GM23248 (cell line): ENCODE results near the gene MARK3. TPM values are rescaled to one million over a fixed set of nuclear protein-coding genes. Genes with fewer than 3 reads are reported as not detected.

ENCODE experiments used
- DNase-seq: peaks from one replicate; pipeline ENCODE4 v3.0.0-alpha.2; 2015
- H2AFZ ChIP-seq: fragments of 200-600 bp; sonication (generic); 2 replicates; pipeline ENCODE4 v1.6.1; 2016; ENCODE audit warnings: antibody characterized with exemption
- H3F3A ChIP-seq: fragments of 200-600 bp; sonication (generic); 2 replicates; pipeline ENCODE4 v1.6.1; 2016; ENCODE audit warnings: mild to moderate bottlenecking, antibody characterized with exemption, mixed run types; ENCODE audit not compliant: insufficient read depth
- H3K27ac ChIP-seq: fragments of 200-600 bp; sonication (generic); 2 replicates; pipeline ENCODE4 v1.5.1; 2016; ENCODE audit warnings: mild to moderate bottlenecking
- H3K27me3 ChIP-seq: fragments of 200-600 bp; sonication (generic); replicated peaks from 2 replicates; pipeline ENCODE4 v1.6.1; 2016; ENCODE audit warnings: mild to moderate bottlenecking; ENCODE audit not compliant: insufficient read depth
- H3K36me3 ChIP-seq: fragments of 200-600 bp; sonication (generic); 2 replicates; pipeline ENCODE4 v1.6.1; 2016; ENCODE audit warnings: low read depth, mild to moderate bottlenecking
- H3K4me1 ChIP-seq: fragments of 200-600 bp; sonication (generic); 2 replicates; pipeline ENCODE4 v1.6.1; 2016; ENCODE audit warnings: mild to moderate bottlenecking; ENCODE audit not compliant: insufficient read depth
- H3K4me2 ChIP-seq: fragments of 200-600 bp; sonication (generic); one replicate; pipeline ENCODE4 v1.6.1; 2016; ENCODE audit warnings: mild to moderate bottlenecking; ENCODE audit not compliant: unreplicated experiment
- H3K4me3 ChIP-seq: fragments of 200-600 bp; sonication (generic); 2 replicates; pipeline ENCODE4 v1.5.1; 2016; ENCODE audit warnings: mild to moderate bottlenecking
- H3K79me2 ChIP-seq: fragments of 200-600 bp; sonication (generic); 2 replicates; pipeline ENCODE4 v1.6.1; 2016; ENCODE audit warnings: mild to moderate bottlenecking; ENCODE audit not compliant: insufficient read depth
- H3K9ac ChIP-seq: fragments of 200-600 bp; sonication (generic); 2 replicates; pipeline ENCODE4 v1.6.1; 2016; ENCODE audit warnings: mild to moderate bottlenecking
- H3K9me2 ChIP-seq: fragments of 200-600 bp; sonication (generic); 2 replicates; pipeline ENCODE4 v1.6.1; 2016; ENCODE audit warnings: mixed run types, mild to moderate bottlenecking, moderate library complexity; ENCODE audit not compliant: insufficient read depth
- H3K9me3 ChIP-seq: fragments of 200-600 bp; sonication (generic); one replicate; pipeline ENCODE4 v1.6.1; 2017; ENCODE audit warnings: low read depth
- H4K20me1 ChIP-seq: fragments of 200-600 bp; sonication (generic); 2 replicates; pipeline ENCODE4 v1.6.0; 2016; ENCODE audit not compliant: insufficient read depth
- EZH2 ChIP-seq: fragments of 200-600 bp; sonication (generic); IDR thresholded peaks from 2 replicates; pipeline ENCODE4 v1.6.1; 2018; ENCODE audit warnings: antibody characterized with exemption, mild to moderate bottlenecking; ENCODE audit not compliant: insufficient read depth, poor library complexity, severe bottlenecking
- EZH2phosphoT487 ChIP-seq: fragments of 200-600 bp; sonication (generic); IDR thresholded peaks from 2 replicates; pipeline ENCODE4 v1.6.1; 2018; ENCODE audit warnings: antibody characterized with exemption, moderate library complexity, mild to moderate bottlenecking, low read depth; ENCODE audit not compliant: insufficient read depth
- WGBS, 2 experiments: methylation state at CpG; one replicate each; pipeline ENCODE4 v1.1.6; 2015 to 2017; ENCODE audit warnings: low lambda C conversion rate in 2 of 2, low coverage in 1 of 2; ENCODE audit errors: missing lambda C conversion rate in 2 of 2; 5-methylcytosine and 5-hydroxymethylcytosine counted together
- in situ Hi-C: fragments of 300-500 bp; cut with MboI; formaldehyde crosslinking; loops from 2 replicates; pipeline ENCODE4 v1.15.0; 2020
- polyA plus RNA-seq: library from polyadenylated mRNA; unstranded; fragments of >200 nt; fragmentation: Nextera tagmentation; extraction: Ambion mirVana; gene quantifications from 2 replicates; pipeline ENCODE4 v1.2.1, GENCODE V29; 2016
- total RNA-seq: library from RNA; depleted of rRNA; stranded (reverse); fragments of >200 nt; shearing (Covaris generic); gene quantifications from 2 replicates; pipeline ENCODE4 v1.2.3, GENCODE V29; 2014

MARK3 gene
- total and polyA plus RNA-seq, 2 experiments from 2014 or later = 32.9 to 80.6 TPM

DNA sequence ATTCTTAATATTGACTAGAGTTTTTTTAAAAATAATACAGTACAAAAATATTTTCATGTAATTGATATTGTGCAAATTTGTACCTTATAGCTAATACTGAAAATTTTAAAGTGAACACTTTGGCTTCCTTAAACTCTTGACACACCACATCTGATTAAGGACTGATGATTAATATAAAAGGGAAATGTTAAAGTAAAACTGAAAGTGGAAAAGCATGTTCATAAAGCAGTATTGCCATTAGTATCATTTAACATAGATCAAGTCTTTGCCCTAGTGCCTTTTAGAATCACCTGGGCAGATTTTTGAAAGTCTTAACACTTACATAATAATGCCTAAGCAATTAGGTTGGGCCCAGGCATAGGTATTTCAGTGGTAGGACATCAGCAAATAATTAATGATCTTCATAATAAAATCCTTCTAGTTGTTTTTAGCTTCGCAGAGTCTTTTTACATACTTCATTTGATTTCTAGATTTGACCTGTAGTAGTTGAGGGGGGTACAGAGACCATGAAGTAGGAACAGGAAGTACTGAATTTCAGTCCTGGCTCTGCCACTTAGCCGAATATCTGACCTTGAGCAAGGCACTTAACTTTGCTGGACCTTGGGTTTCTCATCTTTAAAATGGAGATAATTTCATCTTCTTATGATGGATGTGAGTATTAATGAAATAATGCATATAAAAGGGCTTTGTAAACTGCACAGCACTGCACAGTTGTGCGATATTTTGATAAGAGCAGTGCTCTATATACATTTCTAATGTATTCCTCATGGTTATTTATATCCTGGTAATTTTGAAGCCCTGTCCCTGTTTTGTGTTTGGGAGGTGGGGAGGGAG is 43.7 kb downstream of the MARK3 start:
- Histone ChIP-seq H2AFZ (no peak overlapping the region), H3F3A (0 out of 2 replicates have a peak, but pooled peaks cover 15% of the 10 kb centered on the region), H3K9me2 (no peaks in the 10 kb centered on the region), H3K27ac (peak overlapping the region; percentile 27; the same call in 1 of the 2 replicates), H3K27me3 (no peaks in the 10 kb centered on the region), H4K20me1 (no peaks in the 10 kb centered on the region), H3K4me3 (no peak overlapping the region), H3K9me3 (no peaks in the 10 kb centered on the region), H3K9ac (no peak overlapping the region), H3K79me2 (peaks cover 100% of the 10 kb centered on the region), H3K4me1 (peaks cover 24% of the 10 kb centered on the region), H3K4me2 (peak overlapping the region; percentile 51), H3K36me3 (0 out of 2 replicates have a peak, but pooled peaks cover 7% of the 10 kb centered on the region)
- in situ Hi-C loops = no loop called here
- peak; percentile 46 for DNase-seq
- 82 to 89% methylated on average over 3 of the region's 3 CpGs for WGBS, 2 experiments
- TF ChIP-seq EZH2 = no peak
- no peak for TF ChIP-seq EZH2phosphoT487

DNA sequence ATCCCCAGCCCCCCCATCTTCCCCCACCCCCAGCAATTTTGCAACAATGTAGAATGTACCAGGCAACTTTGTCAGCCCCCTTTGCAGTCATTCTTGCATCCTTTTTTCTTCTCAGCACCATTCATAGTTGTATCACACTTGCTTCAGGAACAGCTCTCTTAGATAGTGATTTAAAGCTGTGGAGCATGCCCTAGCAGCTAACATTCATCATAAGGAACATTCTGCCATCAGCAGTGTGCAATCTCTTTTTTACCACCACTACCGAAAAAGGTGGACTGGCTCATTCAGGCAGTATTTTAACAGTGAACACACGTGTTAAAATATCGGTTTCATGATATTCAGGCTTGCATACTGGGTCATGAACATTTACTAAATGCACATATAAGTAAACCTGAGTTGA is 45.1 kb downstream of the MARK3 start:
- 87 to 91% methylated on average over 3 of the region's 3 CpGs for WGBS, 2 experiments

DNA sequence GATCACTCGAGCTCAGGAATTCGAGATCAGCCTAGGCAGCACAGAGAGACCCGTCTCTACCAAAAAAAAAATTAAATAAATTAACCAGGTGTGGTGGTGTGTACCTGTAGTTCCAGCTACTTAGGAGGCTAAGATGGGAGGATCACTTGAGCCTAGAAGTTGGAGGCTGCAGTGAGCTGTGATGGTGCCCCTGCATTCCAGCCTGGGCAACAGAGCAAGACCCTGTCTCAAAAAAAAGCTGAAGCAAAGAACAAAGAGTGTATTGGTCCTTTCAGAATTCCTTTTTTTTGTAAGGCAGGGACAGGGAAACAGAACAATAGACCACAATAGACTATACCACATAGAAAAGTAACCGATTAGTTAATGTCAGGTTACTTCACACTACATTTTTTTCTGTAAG is 47.4 kb downstream of the MARK3 start:
- no peak for DNase-seq
- Histone ChIP-seq H3K4me3 (no peak overlapping the region), H3K36me3 (0 out of 2 replicates have a peak, but pooled peaks cover 12% of the 10 kb centered on the region), H3F3A (0 out of 2 replicates have a peak, but pooled peaks cover 10% of the 10 kb centered on the region), H3K79me2 (peaks cover 100% of the 10 kb centered on the region), H3K9ac (no peak overlapping the region), H3K9me2 (no peaks in the 10 kb centered on the region), H3K9me3 (no peaks in the 10 kb centered on the region), H3K27me3 (no peaks in the 10 kb centered on the region), H3K4me1 (peaks cover 22% of the 10 kb centered on the region), H2AFZ (no peak overlapping the region), H4K20me1 (no peaks in the 10 kb centered on the region), H3K4me2 (no peak overlapping the region), H3K27ac (no peak overlapping the region)
- no peak for TF ChIP-seq EZH2
- TF ChIP-seq EZH2phosphoT487 = no peak
- WGBS, 2 experiments = 96 to 98% methylated on average over 4 of the region's 4 CpGs
- in situ Hi-C loops = no loop called here

More for the DNA sequence above, 45.1 kb downstream of the MARK3 start:
- Histone ChIP-seq H3F3A (0 out of 2 replicates have a peak, but pooled peaks cover 15% of the 10 kb centered on the region), H3K27me3 (no peaks in the 10 kb centered on the region), H4K20me1 (no peaks in the 10 kb centered on the region), H3K4me1 (peaks cover 24% of the 10 kb centered on the region), H3K79me2 (peaks cover 100% of the 10 kb centered on the region), H3K9ac (no peak overlapping the region), H3K27ac (no peak overlapping the region), H3K9me2 (no peaks in the 10 kb centered on the region), H3K9me3 (no peaks in the 10 kb centered on the region), H3K4me2 (no peak overlapping the region), H3K36me3 (0 out of 2 replicates have a peak, but pooled peaks cover 12% of the 10 kb centered on the region), H3K4me3 (no peak overlapping the region), H2AFZ (no peak overlapping the region)
- no peak for DNase-seq
- in situ Hi-C loops = no loop called here
- no peak for TF ChIP-seq EZH2phosphoT487
- TF ChIP-seq EZH2 = no peak

DNA sequence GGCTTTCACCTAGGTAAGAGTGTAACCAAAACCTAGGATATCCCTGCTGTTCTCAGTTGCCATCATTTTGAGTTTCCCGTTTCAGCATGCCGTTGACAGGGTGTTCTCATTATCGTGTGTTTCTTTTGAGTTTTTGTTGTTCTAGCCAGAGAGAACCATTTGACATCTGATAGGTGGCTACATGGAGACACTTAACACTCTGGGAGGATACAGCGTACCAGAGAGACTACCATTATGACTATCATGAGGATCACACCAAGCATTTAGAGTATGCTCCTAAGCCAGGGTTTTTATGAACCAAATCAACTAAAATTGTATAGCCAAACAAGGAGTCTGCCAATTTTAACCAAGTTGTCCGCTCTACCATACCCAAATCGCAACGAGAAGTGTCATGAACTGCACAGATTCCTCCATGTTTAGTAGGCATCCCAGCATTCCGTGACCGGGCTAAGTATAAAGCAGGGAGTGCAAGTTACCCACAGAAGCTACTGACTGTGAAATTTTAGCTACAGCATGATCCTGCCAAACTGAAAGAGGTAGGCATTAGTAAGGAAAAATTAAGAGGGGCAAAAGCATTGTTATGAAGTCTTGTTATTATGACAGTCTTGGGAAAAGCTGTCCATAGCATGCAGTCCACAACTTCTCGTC is 48.8 kb downstream of the MARK3 start:
- H3K4me3 ChIP-seq = no peak overlapping the region
- H3K9me2 ChIP-seq = no peaks in the 10 kb centered on the region
- H3K4me2 ChIP-seq = no peak overlapping the region
- in situ Hi-C loops = no loop called here
- no peaks in the 10 kb centered on the region for H3K27me3 ChIP-seq
- DNase-seq = no peak
- H2AFZ ChIP-seq = no peak overlapping the region
- WGBS, 2 experiments = 91 to 94% methylated on average over 10 of the region's 10 CpGs
- no peaks in the 10 kb centered on the region for H4K20me1 ChIP-seq
- H3K9me3 ChIP-seq = no peaks in the 10 kb centered on the region
- TF ChIP-seq EZH2phosphoT487 = no peak
- no peak for TF ChIP-seq EZH2
- H3K36me3 ChIP-seq = 0 out of 2 replicates have a peak, but pooled peaks cover 12% of the 10 kb centered on the region
- H3K79me2 ChIP-seq = peaks cover 100% of the 10 kb centered on the region
- peaks cover 8% of the 10 kb centered on the region for H3K4me1 ChIP-seq
- no peak overlapping the region for H3K27ac ChIP-seq
- 0 out of 2 replicates have a peak, but pooled peaks cover 7% of the 10 kb centered on the region for H3F3A ChIP-seq
- no peak overlapping the region for H3K9ac ChIP-seq
